Progenitor cell of endocrine pancreas (in vitro differentiated cells): ENCODE data around the gene STK4. TPM values are rescaled to one million over a fixed set of nuclear protein-coding genes. Genes with fewer than 3 reads are reported as not detected.

Experiments
- DNase-seq: peaks from one replicate; pipeline ENCODE4 v3.0.0; 2021; ENCODE audit warnings: low spot score; ENCODE audit not compliant: unreplicated experiment
- H3K27ac Mint-ChIP-seq: 2 replicates; pipeline ENCODE4 v1.8.0; 2021; ENCODE audit warnings: mild to moderate bottlenecking, moderate library complexity, mixed read lengths
- H3K27me3 Mint-ChIP-seq: 2 replicates; pipeline ENCODE4 v1.8.0; 2021; ENCODE audit warnings: mixed read lengths
- H3K36me3 Mint-ChIP-seq: 2 replicates; pipeline ENCODE4 v1.8.0; 2022; ENCODE audit warnings: mixed read lengths; ENCODE audit not compliant: insufficient read depth
- H3K4me1 Mint-ChIP-seq: 2 replicates; pipeline ENCODE4 v1.8.0; 2021; ENCODE audit warnings: low read depth, mixed read lengths
- H3K4me3 Mint-ChIP-seq: 2 replicates; pipeline ENCODE4 v1.8.0; 2021; ENCODE audit warnings: low read depth, mild to moderate bottlenecking, moderate library complexity, mixed read lengths
- H3K9me3 Mint-ChIP-seq: 2 replicates; pipeline ENCODE4 v1.8.0; 2021; ENCODE audit warnings: low read depth, mixed read lengths
- CTCF ChIP-seq: fragments of 200-600 bp; sonication (generic); IDR thresholded peaks from one replicate; pipeline ENCODE4 v1.5.0; 2021; ENCODE audit warnings: antibody characterized with exemption, mild to moderate bottlenecking; ENCODE audit not compliant: unreplicated experiment
- total RNA-seq: library from RNA; stranded (reverse); gene quantifications from 2 replicates; pipeline ENCODE4 v1.2.1, GENCODE V29; 2021

Gene STK4
- total RNA-seq, 1 donor from 2014 or later = 36.3 TPM

GRCh38 chr20:45085289-45085688, 119.0 kb downstream of the STK4 start:
- no peaks in the 10 kb centered on the region for H3K4me1 Mint-ChIP-seq
- peaks cover 26% of the 10 kb centered on the region for H3K36me3 Mint-ChIP-seq
- H3K27ac Mint-ChIP-seq = no peak overlapping the region
- TF ChIP-seq CTCF = no peak
- H3K4me3 Mint-ChIP-seq = no peak overlapping the region
- H3K9me3 Mint-ChIP-seq = peaks cover 12% of the 10 kb centered on the region
- no peaks in the 10 kb centered on the region for H3K27me3 Mint-ChIP-seq
- DNase-seq = no peak

- no peak overlapping the region for H3K27ac Mint-ChIP-seq
- no peak for TF ChIP-seq CTCF
- H3K36me3 Mint-ChIP-seq = peaks cover 23% of the 10 kb centered on the region
- DNase-seq = no peak
- peaks cover 12% of the 10 kb centered on the region for H3K9me3 Mint-ChIP-seq
- H3K4me1 Mint-ChIP-seq = no peaks in the 10 kb centered on the region
- H3K27me3 Mint-ChIP-seq = no peaks in the 10 kb centered on the region
- H3K4me3 Mint-ChIP-seq = no peak overlapping the region
These were observed 119.6 kb downstream of the STK4 start for GRCh38 chr20:45085867-45086266.

GRCh38 chr20:45087097-45087790, 120.9 kb downstream of the STK4 start:
- DNase-seq = no peak
- Mint-ChIP-seq H3K9me3 (peaks cover 7% of the 10 kb centered on the region), H3K27me3 (no peaks in the 10 kb centered on the region), H3K4me3 (no peak overlapping the region), H3K36me3 (peaks cover 14% of the 10 kb centered on the region), H3K27ac (no peak overlapping the region), H3K4me1 (no peaks in the 10 kb centered on the region)
- no peak for TF ChIP-seq CTCF

GRCh38 chr20:45087814-45088213, 121.5 kb downstream of the STK4 start:
- peaks cover 9% of the 10 kb centered on the region for H3K36me3 Mint-ChIP-seq
- no peaks in the 10 kb centered on the region for H3K27me3 Mint-ChIP-seq
- no peak overlapping the region for H3K27ac Mint-ChIP-seq
- H3K4me1 Mint-ChIP-seq = no peaks in the 10 kb centered on the region
- peaks cover 5% of the 10 kb centered on the region for H3K9me3 Mint-ChIP-seq
- H3K4me3 Mint-ChIP-seq = no peak overlapping the region
- no peak for TF ChIP-seq CTCF
- DNase-seq = no peak

- no peak for TF ChIP-seq CTCF
- Mint-ChIP-seq H3K9me3 (peaks cover 3% of the 10 kb centered on the region), H3K27me3 (no peaks in the 10 kb centered on the region), H3K4me1 (no peaks in the 10 kb centered on the region), H3K27ac (no peak overlapping the region), H3K36me3 (peaks cover 6% of the 10 kb centered on the region), H3K4me3 (no peak overlapping the region)
- no peak for DNase-seq
These were observed 121.9 kb downstream of the STK4 start for GRCh38 chr20:45088247-45088646.
